GM19240 (cell line): Measurements from ENCODE around the gene PDZRN4.

ENCODE experiments used
- DNase-seq: peaks from one replicate; pipeline ENCODE4 v3.0.0; 2011; ENCODE audit warnings: low spot score; ENCODE audit not compliant: insufficient read length

The PDZRN4 gene

GRCh38 chr12:41356181-41356580, 168.1 kb downstream of the PDZRN4 start:
- no peak for DNase-seq

DNA sequence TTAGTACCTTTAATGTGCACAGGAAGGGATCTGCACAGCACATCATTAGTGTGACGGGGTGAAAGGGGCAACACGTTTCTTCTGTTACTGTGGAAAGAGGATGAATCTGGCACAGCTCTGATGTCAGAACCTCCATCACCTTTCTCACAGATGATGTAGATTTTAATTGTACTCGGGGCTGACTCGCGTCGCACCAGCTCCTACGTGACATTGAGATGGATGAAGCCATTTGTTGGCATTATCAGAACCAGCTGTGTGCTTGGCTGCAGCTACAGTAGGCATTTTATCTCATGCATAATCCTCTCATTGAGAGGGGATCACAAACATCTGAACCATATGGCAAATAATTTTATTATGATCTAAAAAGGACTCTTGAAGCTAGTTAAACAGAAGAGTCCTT, 173.6 kb downstream of the PDZRN4 start:
- DNase-seq: no peak

- DNase-seq: no peak
These were observed 174.4 kb downstream of the PDZRN4 start for GRCh38 chr12:41362510-41362909.

DNA sequence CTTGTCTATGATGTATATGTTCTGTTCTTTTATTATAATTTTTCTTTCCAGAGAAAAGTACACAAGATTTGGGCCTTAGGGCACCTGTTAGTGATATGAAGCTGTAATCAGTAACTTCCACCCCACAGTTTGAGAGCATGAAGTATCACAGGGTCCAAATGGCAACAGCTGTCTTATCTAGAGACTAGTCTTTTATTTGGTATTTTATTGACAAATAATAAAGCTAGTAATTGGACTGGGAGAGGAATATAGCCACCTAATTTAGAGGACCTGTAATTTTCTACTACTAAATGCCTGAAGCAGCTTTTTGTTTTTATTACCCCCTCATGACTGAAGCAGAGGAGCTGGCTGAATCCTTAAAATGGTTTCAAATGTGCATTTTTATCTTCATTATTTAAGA, 174.8 kb downstream of the PDZRN4 start:
- no peak for DNase-seq

DNA sequence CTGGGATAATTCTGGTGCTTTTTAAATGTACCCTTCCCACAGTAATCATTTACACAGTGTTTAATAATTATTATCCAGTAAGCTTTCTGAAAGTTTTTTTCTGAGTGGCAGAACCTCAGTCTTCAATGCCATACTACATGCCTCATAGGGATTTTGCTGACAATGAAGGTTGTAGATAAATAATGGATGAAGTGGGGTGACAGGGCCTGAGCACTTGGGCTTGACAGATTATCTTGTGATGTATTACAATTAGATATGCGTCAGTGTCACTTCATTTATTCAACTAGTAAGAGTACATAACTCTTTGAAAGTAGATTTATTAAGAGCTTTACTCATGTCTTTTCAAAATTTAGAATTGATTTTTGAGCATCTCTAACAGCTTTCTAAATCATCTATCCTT, 176.1 kb downstream of the PDZRN4 start:
- no peak for DNase-seq

DNA sequence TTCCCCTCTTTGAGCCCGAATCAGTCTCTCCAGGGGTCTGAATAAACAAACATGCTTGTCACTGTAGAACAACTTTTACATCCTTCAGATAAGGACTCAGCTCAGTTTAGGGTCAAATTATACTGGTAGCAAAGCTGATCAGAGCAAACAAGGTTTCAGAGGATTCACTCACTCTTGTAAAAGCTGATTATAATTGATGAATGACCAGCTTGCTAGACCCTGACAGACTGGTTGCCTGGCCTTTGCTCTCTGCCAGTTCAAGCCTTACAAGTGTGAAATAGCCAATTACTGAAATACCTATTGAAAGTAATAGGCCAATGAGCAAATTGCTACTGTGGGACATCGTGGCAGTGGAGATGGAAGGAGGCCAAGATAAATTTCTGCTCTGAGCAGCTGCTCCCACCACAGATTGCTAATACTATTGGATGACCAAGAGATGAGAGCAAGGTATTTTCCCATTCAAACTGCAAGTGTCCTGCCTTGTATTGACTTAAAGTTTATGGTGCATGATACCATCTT, 177.6 kb downstream of the PDZRN4 start:
- DNase-seq: no peak

DNA sequence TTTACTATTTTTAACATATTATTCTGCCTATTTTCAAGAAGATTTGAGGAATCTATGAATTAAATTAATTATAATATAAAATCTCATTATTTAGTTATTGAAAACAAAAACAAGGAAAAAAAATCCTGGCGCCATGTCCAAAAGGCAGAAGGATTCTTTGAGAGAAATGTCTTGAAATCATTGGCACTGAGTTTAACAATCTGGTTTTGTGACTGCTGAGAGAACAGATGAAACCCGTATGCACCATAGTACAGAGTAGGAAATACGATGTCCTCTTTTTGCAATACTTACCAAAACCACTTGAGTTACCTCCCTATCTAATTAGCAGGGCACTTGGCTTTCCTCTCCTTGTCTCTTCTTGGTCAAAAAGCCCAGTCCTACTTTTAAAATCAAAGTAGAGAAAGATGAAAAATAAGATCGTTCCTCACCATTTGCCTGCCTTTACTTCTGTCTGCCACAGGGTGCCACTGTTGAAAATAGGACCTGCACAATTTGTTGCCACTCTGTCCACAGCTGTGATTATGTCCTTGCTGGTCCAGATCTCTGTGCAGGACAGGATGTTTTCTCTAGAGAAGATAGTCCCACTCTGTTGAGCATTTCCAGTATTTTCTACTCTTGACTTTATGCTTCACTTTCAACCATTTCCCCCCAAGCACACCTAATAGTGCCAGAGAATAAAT, 179.7 kb downstream of the PDZRN4 start:
- DNase-seq: no peak

- DNase-seq: no peak
These were observed 192.8 kb downstream of the PDZRN4 start for GRCh38 chr12:41380878-41381277.

DNA sequence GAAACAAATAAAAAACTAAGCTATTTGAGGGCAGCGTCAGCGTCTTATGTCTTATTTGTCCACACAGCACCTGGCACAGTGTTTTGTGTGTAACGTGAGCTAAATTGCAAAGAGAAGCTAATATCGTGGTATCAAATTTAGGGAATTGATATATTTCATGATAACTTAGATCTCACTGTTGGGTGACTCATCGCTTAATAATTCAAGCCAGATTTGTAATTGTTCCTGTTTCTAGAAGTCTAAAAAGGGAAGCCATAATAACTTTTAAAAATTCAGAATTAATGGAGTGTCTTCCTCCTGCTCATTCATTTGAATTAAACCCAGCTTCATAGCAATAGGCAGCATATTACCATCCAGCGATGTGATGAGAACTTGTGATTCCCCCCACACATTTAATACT, 214.7 kb downstream of the PDZRN4 start:
- no peak for DNase-seq

- no peak for DNase-seq
These were observed 219.2 kb downstream of the PDZRN4 start for GRCh38 chr12:41407232-41407799.

DNA sequence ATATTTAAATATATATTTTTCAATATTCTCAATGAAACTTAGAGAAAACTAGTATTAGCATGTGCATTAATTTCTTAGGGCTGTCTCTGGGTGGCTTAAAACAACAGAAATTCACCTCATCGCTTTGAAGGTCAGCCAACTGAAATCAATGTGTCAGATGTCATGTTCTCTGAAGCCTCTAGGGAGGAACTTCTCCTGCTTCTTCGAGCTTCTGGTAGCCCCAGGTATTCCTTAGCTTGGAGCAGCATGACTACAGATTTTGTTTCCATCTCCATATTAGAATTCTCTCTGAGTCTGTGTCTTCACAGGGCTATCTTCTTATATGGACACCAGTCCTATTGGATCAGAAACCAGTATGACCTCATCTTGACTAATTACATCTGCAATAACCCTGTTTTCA, 221.5 kb downstream of the PDZRN4 start:
- DNase-seq: no peak

DNA sequence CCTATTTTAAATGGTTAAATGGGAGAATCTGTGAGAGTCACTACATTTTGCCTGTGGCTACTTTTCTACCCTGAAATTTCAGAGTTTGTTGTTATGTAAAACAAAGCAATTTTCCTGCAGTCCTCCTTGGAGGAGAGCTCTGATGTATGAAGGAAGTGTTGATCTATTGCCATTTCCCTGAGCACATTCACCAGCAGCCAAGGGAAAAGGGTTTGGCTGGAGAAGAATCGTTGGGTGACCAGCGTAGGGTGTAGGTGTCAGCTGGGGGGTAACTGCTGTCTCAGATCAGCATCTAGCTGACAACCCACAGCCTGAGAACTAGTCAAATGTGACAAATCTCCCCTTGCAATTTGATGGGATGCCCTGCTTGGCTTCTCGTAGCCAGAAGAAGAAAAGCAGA, 230.5 kb downstream of the PDZRN4 start:
- no peak for DNase-seq

DNA sequence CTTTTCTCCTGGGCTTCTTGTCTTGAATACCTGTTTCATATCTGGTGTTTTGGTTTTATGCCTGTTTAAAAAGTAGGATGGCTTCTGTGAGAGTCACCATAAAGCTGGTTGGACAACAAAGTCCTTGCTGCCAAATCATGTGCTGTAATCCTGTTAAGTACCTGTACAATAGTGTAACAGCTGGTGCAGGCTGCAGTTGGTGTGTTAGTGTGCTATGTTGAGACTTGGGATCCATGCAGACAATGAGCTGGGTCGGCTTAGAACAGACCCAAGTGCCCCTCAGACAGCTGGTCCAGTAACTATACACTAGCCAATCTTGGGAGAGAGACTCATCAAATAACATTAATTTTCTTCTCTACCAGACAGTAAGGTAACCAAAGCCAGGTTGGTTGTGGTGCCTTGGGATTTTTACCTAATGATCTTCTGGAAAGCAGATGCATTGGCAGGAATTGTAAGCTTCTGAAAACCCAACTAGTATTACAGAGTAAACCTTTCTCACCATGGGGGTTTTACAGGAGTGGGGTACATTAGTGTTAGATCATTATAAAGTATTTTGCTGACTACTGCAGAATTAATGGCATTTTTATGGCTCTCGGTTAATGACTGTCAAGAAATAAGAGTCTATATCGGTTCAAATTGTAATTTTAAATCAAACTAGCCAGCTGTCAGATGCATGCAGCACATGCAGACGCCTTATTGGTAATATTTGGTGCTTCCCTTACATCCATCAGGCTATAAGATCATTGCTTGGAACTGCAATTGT, 231.2 kb downstream of the PDZRN4 start:
- DNase-seq: no peak

GRCh38 chr12:41424651-41425050, 236.5 kb downstream of the PDZRN4 start:
- DNase-seq: no peak

GRCh38 chr12:41433460-41433859, 245.3 kb downstream of the PDZRN4 start:
- no peak for DNase-seq

DNA sequence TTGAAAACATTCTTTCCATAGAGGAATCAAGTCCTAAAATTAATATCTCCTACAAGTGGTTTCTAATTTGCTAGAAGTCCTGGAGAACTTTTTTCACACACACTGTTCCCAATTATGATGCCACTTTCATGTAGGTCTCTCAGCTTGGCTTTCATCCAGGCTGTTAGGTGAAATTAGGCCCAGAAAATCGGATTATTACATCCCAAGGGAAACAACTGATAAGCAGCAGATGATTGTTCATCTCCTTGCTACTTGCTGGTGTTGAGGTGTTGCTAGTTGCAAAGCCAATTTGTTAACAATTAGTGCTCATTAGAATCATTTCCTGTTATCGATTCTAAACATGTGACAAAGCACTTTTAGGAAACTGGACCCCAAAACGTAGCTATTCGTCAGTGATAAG, 248.0 kb downstream of the PDZRN4 start:
- no peak for DNase-seq

DNA sequence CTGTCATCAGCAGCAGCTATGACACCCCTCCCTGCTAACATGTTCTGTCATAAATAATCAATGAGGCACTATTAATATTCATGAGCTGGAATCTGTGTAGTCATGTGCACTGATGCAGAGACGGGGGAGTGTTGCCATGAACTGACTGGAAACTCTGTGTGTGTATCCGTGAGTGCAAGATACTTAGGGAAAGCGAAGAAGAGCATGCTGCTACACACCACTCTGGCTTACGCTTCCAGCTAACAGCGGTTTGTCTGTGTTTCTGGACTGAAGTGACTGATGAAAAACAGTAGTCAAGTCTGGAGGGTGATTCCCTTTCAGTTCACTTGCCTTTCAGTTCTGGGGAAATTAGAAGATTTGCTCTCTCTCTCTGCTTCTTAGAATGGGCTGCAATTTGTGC, 249.4 kb downstream of the PDZRN4 start:
- no peak for DNase-seq

GRCh38 chr12:41438854-41439541, 250.9 kb downstream of the PDZRN4 start:
- DNase-seq: no peak

GRCh38 chr12:41439801-41440200, 251.7 kb downstream of the PDZRN4 start:
- DNase-seq: no peak

DNA sequence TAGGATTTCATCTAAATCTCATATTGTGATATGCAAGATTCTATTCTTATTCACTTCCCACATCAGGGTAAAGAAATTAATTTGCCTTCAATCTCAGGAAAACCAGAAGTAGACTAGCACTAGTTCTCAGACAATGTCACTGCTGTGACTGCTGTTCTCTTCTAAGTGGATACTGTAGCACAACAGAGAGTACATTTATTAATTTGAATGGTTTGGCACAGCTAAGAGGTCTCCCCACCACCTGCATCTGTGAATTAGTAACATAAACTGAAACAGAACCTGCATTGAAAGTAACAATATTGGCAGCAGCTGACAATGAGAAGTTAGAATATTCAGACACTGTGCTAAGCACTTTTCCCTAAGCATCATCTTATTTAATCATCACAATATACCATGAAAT, 253.1 kb downstream of the PDZRN4 start:
- DNase-seq: no peak

- no peak for DNase-seq
These were observed 254.8 kb downstream of the PDZRN4 start for GRCh38 chr12:41442896-41443295.

GRCh38 chr12:41443690-41444089, 255.6 kb downstream of the PDZRN4 start:
- DNase-seq: no peak
